Hepatocyte (in vitro differentiated cells): ENCODE measurements around the gene DENND1A.

ENCODE experiments used
- CTCF ChIP-seq: fragments of 200-600 bp; sonication (generic); IDR thresholded peaks from 2 replicates; pipeline ENCODE4 v1.5.1; 2016; ENCODE audit warnings: antibody characterized with exemption, mild to moderate bottlenecking; ENCODE audit not compliant: poor library complexity
- EZH2 ChIP-seq: fragments of 200-600 bp; sonication (generic); IDR thresholded peaks from 2 replicates; pipeline ENCODE4 v1.6.1; 2016; ENCODE audit warnings: antibody characterized with exemption, mild to moderate bottlenecking, borderline replicate concordance

- TF ChIP-seq EZH2 (no peak), CTCF (no peak)
Measured at GRCh38 chr9:123820139-123820538, 109.8 kb downstream of the DENND1A start.
